Right ventricle myocardium inferior (tissue), 1 donor: ENCODE data around the gene MMRN2. TPM values are rescaled to one million over a fixed set of nuclear protein-coding genes. Genes with fewer than 3 reads are reported as not detected.
A peak's percentile ranks its signal among the peaks of the same experiment; 100 is the strongest.
"Not testable (repeated sequence)": the region's sequence is repeated elsewhere in the genome, so short reads cannot be mapped to it uniquely, and the experiment has no call there.

Experiments used
- ATAC-seq: fragments of 200-7000 bp; cut with Tn5 transposase; one replicate; pipeline ENCODE4 v1.9.1; 2020; ENCODE audit warnings: mild to moderate bottlenecking, moderate library complexity
- DNase-seq: peaks from one replicate; pipeline ENCODE4 v3.0.0; 2021; ENCODE audit errors: missing footprints
- intact Hi-C: fragments of 100-400 bp; cut with DNase I; formaldehyde crosslinking; loops from one replicate; pipeline ENCODE4 v1.11.0; 2022
- total RNA-seq: library from RNA; stranded (reverse); fragmentation: NEBNext Ultra II Directional; extraction: Animal tissue kit (Norgen Biotek cat#: 25700); gene quantifications from one replicate; pipeline ENCODE4 v1.2.1, GENCODE V29; 2021
- donor health status: DM: no; HTN: yes; CAD: no; lungs with severe emphysema.

MMRN2 gene
- total RNA-seq, 1 donor from 2014 or later, result 35.8 TPM

DNA sequence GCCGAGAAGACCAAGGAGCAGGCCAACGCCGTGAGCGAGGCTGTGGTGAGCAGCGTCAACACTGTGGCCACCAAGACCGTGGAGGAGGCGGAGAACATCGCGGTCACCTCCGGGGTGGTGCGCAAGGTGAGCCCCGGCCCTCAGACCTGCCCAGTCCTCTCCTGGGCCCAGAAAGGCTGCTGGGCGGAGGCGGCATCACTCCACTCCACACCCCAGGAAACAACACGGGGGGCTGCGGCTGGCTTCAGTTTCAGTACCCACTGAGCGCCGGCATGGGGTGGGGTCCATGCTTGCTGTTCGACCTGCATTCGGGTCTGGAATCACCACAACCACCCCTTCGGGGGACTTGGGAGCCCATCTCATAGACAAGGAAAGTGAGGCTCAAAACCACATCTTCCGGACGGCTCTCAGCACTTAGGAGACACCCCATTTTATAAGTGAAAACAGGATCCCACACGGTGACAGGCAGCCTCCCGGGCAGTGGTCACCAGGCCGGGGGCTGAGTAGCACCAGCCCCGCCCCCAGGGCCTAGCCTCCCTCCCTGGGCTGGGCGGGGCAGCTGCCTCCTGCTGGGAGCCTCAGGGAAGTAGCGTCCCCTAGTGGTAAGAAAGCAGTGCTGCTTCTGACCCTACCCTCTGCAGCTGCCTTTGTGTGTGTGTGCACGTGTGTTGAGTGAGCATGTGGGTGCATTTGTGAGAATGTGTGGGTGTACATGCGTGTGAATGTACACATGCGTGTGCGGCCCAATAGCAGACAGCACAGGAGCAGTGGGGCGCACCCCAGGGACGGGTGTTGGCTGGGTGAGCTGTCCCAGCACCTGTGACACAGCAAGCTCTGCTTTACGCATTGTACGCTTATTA, 2.8 kb upstream of the MMRN2 start:
- peak; percentile 75 for DNase-seq

GRCh38 chr10:86959737-86960002, 2.3 kb upstream of the MMRN2 start:
- intact Hi-C loops, result loop anchor here (2.0 kb wide), 1 partner anchor 21 kb away; no protein-coding TSS in a partner anchor
- DNase-seq, result no peak
- no peak for ATAC-seq

More for the DNA sequence above, 2.8 kb upstream of the MMRN2 start:
- ATAC-seq, result peak; percentile 62
- intact Hi-C loops, result loop anchor here (2.0 kb wide), 1 partner anchor 21 kb away; no protein-coding TSS in a partner anchor

DNA sequence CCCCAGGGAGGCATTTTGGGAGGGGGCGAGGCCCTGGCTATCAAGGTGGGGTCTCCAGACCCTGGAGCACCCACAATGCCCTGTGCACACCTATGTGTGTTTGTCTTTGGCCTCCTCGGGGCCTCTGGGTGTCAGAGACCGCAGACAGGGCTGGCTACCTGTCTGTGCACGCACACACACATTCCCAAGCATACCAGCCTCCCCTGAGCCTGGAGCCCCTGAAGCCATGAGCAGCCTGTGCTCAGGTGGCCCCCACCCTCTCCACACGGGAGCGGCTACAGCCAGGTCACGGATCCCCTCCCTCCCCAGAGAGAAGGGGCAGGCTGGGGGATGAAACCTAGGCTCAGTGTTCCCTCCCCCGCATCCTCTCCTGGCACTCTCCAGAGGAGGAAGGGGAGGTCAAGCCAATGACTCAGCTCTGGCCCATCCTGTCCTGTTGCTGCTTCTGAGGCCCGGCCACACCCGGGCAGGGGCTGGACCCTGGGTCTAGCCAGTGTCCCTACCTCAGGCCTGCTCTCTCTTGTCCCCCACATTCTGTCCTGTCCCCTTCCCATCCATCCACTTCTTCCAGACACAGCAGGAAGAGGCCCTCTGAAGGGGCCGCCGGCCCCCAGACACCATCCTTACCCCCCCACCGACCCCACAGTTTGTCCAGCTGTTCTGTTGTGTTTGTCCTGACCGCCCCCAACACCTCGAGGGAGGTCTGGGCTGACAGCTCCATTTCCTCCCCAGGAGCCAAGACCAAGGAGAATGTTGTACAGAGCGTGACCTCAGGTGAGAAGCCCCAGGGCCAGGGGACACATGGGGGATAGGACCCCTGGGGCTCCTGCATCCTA, 1.7 kb upstream of the MMRN2 start:
- DNase-seq (peak; percentile 77), ATAC-seq (peak; percentile 47)
- intact Hi-C loops, result no loop called here

DNA sequence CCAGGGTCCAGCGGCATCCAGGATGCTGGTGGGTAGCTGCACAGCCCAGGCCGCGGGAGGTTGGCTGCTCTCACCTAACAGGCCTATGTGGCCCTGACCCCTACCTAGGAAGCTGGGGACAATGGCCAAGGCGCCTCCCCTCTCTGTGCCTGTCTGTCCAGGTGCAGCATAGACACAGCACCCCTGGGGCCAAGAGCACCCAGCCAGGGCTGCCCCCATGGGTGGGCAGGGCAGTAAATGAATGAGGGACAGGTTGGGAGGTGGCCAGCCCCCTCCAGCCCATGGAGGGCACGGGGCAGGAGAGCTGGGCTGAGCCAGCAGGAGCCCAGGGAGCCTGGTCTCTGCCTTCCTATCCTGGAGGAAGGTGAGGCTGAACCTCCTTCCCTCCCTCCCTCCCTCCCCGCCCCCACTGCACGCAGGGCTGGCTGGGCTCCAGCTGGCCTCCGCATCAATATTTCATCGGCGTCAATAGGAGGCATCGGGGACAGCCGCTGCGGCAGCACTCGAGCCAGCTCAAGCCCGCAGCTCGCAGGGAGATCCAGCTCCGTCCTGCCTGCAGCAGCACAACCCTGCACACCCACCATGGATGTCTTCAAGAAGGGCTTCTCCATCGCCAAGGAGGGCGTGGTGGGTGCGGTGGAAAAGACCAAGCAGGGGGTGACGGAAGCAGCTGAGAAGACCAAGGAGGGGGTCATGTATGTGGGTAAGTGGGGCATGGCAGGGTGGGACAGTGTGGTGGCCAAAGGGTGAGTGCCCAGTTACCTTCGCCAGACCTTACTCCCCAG, 893 bp upstream of the MMRN2 start, which contains the start of gene SNCG:
Gene SNCG (plus strand): TSS at position 484 of the 785 bp plus-strand sequence. CDS start 99 bp downstream, at position 583.
- no peak for ATAC-seq
- peak; percentile 81 for DNase-seq
- intact Hi-C loops, result no loop called here

- no peak for ATAC-seq
- intact Hi-C loops, result no loop called here
- DNase-seq, result no peak
Measured at GRCh38 chr10:86956848-86957448, 467 bp downstream of the MMRN2 start.

GRCh38 chr10:86956195-86956847, 1.1 kb downstream of the MMRN2 start:
- no peak for ATAC-seq
- DNase-seq, result no peak
- intact Hi-C loops, result no loop called here

DNA sequence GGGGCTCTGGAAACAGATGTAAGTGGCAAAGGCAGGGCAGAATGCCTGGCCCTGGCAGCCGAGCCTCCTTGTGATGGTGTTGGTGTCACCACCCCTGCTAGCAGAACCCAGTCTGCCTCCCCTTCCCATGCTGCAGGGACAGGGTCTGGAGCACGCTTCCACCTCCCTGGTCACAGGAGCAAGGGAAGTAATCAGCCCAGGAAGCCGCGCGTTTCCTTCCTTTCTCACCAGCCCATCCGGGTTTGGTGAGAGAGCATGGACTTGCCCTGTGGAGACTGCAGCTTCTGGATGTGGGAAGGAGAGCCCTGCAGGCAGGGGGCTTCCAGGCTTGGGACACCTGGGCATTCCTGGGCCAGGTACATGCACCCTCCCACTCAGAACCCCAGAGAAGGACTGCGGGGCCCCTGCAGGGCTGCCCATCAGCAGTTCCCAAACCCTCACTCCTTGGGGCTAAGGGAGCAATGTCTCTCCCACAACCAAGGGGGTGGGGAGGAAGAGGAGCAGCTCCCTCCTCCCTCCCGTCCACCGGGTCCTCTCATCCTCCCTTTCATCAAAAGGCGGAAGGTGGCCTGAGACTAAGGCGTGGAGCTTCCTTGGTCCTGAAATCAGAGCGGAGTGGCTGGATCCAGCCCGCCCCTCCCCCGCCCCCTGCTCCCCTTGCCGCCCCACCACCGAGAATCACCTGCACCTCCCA, 1.8 kb downstream of the MMRN2 start:
- DNase-seq, result no peak
- intact Hi-C loops, result loop anchor here (2.0 kb wide), 1 partner anchor 15 kb away; no protein-coding TSS in a partner anchor
- no peak for ATAC-seq

GRCh38 chr10:86954681-86955500, 2.5 kb downstream of the MMRN2 start:
- intact Hi-C loops, result loop anchor here (2.0 kb wide), 1 partner anchor 16 kb away; no protein-coding TSS in a partner anchor
- DNase-seq, result no peak

DNA sequence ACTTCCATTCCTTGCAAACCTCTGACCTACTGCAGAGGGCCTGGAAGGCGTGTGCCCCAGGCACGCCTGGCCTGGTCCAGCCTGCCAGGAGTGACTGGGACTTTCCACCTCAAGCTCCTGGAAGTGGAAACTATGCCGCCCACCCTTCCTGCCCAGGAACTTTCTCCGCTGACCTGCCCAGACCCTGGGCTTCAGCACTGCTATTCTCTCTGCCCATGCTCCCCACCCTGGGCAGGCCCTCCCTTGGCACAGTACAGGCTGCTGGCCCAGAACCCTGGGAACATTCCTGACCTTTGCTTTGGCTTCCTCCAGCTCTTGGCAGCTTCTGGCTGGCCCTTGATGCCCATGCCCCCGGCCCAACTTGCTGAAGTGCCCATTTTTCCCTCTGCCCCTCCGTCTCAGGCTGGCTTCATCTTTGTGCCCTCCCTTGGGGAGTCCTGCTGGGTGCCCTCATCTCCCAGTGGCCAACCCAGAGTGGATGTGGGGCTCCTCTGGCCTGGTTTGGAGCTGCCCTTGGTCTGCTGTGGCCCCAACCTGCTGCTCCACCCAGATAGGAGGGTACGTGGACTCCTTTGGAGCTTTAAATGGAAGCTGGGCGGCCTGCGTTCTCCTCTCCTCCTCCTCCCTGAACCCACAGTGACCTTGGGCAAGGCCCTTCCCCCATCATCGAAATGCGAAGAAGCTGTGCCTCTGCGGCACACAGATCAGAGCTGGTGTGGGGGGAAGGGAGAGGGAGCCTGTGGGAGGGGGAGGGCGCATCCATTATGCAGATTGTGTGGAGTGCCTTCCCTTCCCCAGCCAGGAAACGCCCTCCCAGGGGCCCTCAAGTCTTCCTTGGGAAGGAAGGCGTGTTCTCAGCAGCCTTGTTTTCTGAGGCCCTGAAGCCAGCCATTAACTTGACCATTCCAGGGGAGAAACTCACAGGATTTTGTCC, 3.4 kb downstream of the MMRN2 start:
- intact Hi-C loops, result loop anchor here (2.0 kb wide), 1 partner anchor 17 kb away; no protein-coding TSS in a partner anchor
- DNase-seq, result peak; percentile 82
- peak; percentile 71 for ATAC-seq

More at GRCh38 chr10:86954681-86955500, 2.5 kb downstream of the MMRN2 start:
- no peak for ATAC-seq

- DNase-seq, intact Hi-C loops, ATAC-seq: not testable (repeated sequence)
Measured at GRCh38 chr10:86952697-86953096, 4.7 kb downstream of the MMRN2 start.

- no peak for ATAC-seq
- intact Hi-C loops, result no loop called here
- DNase-seq, result no peak
Measured at GRCh38 chr10:86952106-86952505, 5.3 kb downstream of the MMRN2 start.

DNA sequence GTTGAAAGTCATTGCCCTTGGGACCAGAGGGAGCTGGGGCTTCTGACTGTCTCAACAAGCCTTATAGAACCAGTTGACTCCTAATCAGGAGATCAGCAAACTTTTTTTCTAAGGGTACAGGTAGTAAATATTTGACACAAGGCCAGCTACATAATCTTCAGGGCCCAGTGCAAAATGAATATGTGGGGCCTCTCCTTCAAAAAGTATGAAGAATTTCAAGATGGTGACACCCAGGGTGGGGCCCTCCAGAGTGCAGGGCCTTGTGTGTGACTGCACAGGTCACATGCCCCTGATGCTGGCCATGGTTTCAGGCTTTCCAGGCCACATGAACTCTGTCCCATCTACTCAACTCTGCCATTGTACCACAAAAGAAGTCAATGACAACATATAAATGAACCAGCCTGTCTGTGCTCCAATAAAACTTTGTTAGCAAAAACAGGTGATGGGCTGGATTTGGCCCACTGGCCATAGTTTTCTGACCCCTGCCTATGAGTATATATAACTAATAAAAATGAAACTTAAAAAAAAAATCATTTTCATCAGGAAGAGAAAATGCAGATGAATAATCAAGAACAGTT, 6.1 kb downstream of the MMRN2 start:
- no peak for ATAC-seq
- no peak for DNase-seq
- intact Hi-C loops, result no loop called here

DNA sequence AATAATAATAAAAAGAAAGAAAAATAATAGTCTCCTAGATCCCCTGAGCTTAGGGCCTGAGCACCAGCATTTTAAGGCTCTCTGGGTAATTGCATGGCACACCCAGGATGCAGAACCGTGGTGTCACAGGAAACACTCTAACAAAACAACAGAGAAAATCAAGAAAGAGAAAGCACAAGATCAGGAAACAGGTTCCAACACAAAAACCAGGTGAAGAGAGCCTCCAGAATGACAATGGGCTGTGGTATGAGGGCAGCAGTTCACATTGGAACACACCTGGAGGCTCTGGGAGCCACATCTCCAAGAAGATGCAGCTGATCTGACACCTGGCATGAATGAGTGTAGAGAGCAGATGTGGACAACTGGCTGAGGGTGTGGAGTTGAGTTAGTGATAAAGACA, 7.1 kb downstream of the MMRN2 start:
- no peak for DNase-seq
- no peak for ATAC-seq
- intact Hi-C loops, result no loop called here

DNA sequence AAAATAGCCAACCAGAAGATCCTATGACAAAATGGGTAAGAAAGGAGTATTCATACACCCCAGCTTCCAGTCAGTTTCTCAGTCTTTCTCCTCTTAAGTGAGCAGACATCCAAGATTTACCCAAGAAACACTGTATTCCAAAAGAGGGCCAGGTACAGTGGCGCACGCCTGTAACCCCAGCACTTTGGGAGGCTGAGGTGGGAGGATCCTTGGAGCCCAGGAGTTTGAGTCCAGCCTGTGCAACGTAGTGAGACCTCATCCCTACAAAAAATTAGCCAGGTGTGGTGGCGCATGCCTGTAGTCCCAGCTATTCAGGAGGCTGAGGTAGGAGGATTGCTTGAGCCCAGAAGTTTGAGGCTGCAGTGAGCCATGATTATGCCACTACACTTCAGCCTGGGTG, 9.6 kb downstream of the MMRN2 start:
- intact Hi-C loops, ATAC-seq, DNase-seq: not testable (repeated sequence)
